Erythroblast (primary cell): ENCODE measurements around the gene SLC5A1.
A peak's percentile ranks its signal among the peaks of the same experiment; 100 is the strongest.
"Not testable (repeated sequence)": the region's sequence is repeated elsewhere in the genome, so short reads cannot be mapped to it uniquely, and the experiment has no call there.

Experiments
- DNase-seq, 2 experiments: peaks; one replicate each; lab custom pipeline; 2025; lab: John Stamatoyannopoulos, UW
- GATA1 ChIP-seq: IDR thresholded peaks from 2 replicates; pipeline ENCODE4 v1.6.1; 2011; ENCODE audit warnings: low read depth, mild to moderate bottlenecking, control low read depth, low read length, moderate library complexity
- POLR2A ChIP-seq: IDR thresholded peaks from 2 replicates; pipeline ENCODE4 v1.6.1; 2011; ENCODE audit warnings: mild to moderate bottlenecking, low read length

SLC5A1 gene

GRCh38 chr22:32132783-32133182 lies 89.7 kb downstream of the SLC5A1 start:
- DNase-seq = no peak
- TF ChIP-seq POLR2A (no peak), GATA1 (no peak)

- DNase-seq = not testable (repeated sequence)
Measured at GRCh38 chr22:32134796-32135195, 91.7 kb downstream of the SLC5A1 start.

GRCh38 chr22:32135958-32136357 lies 92.9 kb downstream of the SLC5A1 start:
- not testable (repeated sequence) for DNase-seq

GRCh38 chr22:32136881-32137280 lies 93.8 kb downstream of the SLC5A1 start:
- not testable (repeated sequence) for DNase-seq

GRCh38 chr22:32137731-32138324 lies 94.8 kb downstream of the SLC5A1 start:
- DNase-seq = peak; percentile 14 to 46

- DNase-seq = not testable (repeated sequence)
Measured at GRCh38 chr22:32138576-32138975, 95.5 kb downstream of the SLC5A1 start.

- DNase-seq = peak; percentile 26 to 51
Measured at GRCh38 chr22:32140688-32141087, 97.6 kb downstream of the SLC5A1 start.

GRCh38 chr22:32142600-32142999 lies 99.5 kb downstream of the SLC5A1 start:
- TF ChIP-seq GATA1 (no peak), POLR2A (no peak)
- no peak for DNase-seq

GRCh38 chr22:32144496-32145274 lies 101.6 kb downstream of the SLC5A1 start:
- DNase-seq = no peak
- TF ChIP-seq POLR2A = no peak
- no peak for TF ChIP-seq GATA1

- DNase-seq = not testable (repeated sequence)
Measured at GRCh38 chr22:32147128-32147527, 104.1 kb downstream of the SLC5A1 start.

GRCh38 chr22:32148372-32148771 lies 105.3 kb downstream of the SLC5A1 start:
- not testable (repeated sequence) for DNase-seq

GRCh38 chr22:32150647-32151046 lies 107.6 kb downstream of the SLC5A1 start:
- not testable (repeated sequence) for DNase-seq

- not testable (repeated sequence) for DNase-seq
Measured at GRCh38 chr22:32151641-32152040, 108.6 kb downstream of the SLC5A1 start.

- DNase-seq = not testable (repeated sequence)
Measured at GRCh38 chr22:32154727-32155126, 111.7 kb downstream of the SLC5A1 start.

GRCh38 chr22:32157632-32158031 lies 114.6 kb downstream of the SLC5A1 start:
- DNase-seq = not testable (repeated sequence)

GRCh38 chr22:32158712-32159533 lies 115.9 kb downstream of the SLC5A1 start, which contains the start of gene C22orf42:
Gene C22orf42 (minus strand): TSS chr22:32159303. CDS start chr22:32159215, 88 bp downstream.
- no peak for DNase-seq
- TF ChIP-seq GATA1 (no peak), POLR2A (no peak)

GRCh38 chr22:32160411-32160810 lies 117.3 kb downstream of the SLC5A1 start:
- DNase-seq = not testable (repeated sequence)
